ENCODE data around the gene PRKCB. TPM values are rescaled to one million over a fixed set of nuclear protein-coding genes. Genes with fewer than 3 reads are reported as not detected.

The PRKCB gene
- total RNA-seq, 1 donor from 2014 or later: 0.38 TPM

DNA sequence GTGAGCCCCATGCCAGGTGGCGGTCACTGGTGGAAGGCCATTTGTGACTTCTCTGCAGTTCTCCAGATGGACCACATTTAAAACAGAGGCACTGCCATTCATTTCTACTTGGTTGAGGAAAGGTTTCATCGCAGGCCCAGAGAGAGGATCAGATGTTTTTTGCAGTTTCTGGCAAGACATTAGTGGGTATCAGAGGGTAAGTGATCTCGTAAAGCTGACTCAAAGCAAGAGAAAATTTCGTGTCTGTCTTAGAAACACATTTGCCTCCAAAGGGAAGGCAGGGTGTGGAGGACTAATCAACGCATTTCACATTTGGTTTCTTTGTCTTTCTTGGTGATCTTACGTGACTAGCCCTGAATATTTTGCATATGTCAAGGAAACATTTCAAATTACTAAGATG is 81.8 kb downstream of the PRKCB start:
- H3K36me3 Mint-ChIP-seq: no peaks in the 10 kb centered on the region
- H3K4me3 Mint-ChIP-seq: no peak overlapping the region
- H3K9me3 Mint-ChIP-seq: no peaks in the 10 kb centered on the region
- H3K27me3 Mint-ChIP-seq (ENCODE audit: low read depth): peaks cover 34% of the 10 kb centered on the region
- peaks cover 5% of the 10 kb centered on the region for H3K4me1 Mint-ChIP-seq
- H3K27ac Mint-ChIP-seq: no peak overlapping the region
- TF ChIP-seq, protein P1, sequence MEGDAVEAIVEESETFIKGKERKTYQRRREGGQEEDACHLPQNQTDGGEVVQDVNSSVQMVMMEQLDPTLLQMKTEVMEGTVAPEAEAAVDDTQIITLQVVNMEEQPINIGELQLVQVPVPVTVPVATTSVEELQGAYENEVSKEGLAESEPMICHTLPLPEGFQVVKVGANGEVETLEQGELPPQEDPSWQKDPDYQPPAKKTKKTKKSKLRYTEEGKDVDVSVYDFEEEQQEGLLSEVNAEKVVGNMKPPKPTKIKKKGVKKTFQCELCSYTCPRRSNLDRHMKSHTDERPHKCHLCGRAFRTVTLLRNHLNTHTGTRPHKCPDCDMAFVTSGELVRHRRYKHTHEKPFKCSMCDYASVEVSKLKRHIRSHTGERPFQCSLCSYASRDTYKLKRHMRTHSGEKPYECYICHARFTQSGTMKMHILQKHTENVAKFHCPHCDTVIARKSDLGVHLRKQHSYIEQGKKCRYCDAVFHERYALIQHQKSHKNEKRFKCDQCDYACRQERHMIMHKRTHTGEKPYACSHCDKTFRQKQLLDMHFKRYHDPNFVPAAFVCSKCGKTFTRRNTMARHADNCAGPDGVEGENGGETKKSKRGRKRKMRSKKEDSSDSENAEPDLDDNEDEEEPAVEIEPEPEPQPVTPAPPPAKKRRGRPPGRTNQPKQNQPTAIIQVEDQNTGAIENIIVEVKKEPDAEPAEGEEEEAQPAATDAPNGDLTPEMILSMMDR (IDR thresholded peaks at IDR 0.05; ENCODE audit: unreplicated experiment): no peak
- DNase-seq (ENCODE audit: low spot score in 2 of 2, unreplicated experiment in 2 of 2): no peak

DNA sequence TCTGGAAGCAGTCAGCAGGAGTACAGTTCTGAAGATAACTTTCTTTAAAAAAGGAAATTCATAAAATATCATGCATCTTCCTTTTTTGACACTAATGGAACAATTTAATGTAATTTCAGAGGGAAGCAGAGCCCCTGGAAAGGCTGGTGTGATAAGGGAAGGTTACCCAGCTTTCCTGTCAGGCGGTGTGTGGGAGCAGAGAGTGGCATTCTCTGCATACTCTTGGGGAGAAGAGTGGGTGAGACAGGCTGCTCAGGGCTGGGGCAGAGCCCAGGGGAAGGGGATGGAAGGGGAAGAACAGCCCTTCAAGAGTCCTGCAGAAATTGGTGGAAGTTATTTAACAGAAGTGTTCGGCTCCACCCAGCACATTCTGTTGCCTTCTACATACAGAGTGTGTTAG is 84.7 kb downstream of the PRKCB start:
- peaks cover 5% of the 10 kb centered on the region for H3K4me1 Mint-ChIP-seq
- H3K27ac Mint-ChIP-seq: no peak overlapping the region
- no peak overlapping the region for H3K4me3 Mint-ChIP-seq
- TF ChIP-seq, protein P1 (IDR thresholded peaks at IDR 0.05; ENCODE audit: unreplicated experiment): no peak
- H3K9me3 Mint-ChIP-seq: no peaks in the 10 kb centered on the region
- DNase-seq (ENCODE audit: low spot score in 2 of 2, unreplicated experiment in 2 of 2): no peak
- H3K27me3 Mint-ChIP-seq (ENCODE audit: low read depth): peaks cover 44% of the 10 kb centered on the region
- H3K36me3 Mint-ChIP-seq: no peaks in the 10 kb centered on the region

DNA sequence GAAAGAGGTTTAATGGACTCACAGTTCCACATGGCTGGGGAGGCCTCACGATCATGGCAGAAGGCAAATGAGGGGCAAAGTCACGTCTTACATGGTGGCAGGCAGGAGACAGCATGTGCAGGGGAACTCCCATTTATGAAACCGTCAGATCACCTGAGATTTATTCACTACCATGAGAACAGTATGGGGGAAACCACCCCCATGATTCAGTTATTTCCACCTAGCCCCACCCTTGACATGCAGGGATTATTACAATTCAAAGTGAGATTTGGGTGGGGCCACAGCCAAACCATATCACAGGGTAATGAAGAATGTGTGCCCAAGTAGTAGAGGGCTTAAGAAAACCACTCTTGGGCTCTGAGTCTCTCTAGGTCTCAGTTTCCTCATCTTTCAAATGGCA is 85.1 kb downstream of the PRKCB start:
- no peak for DNase-seq (ENCODE audit: low spot score in 2 of 2, unreplicated experiment in 2 of 2)
- Mint-ChIP-seq H3K36me3 (no peaks in the 10 kb centered on the region), H3K4me3 (no peak overlapping the region), H3K27ac (no peak overlapping the region), H3K27me3 (ENCODE audit: low read depth) (peaks cover 46% of the 10 kb centered on the region), H3K4me1 (peaks cover 5% of the 10 kb centered on the region), H3K9me3 (no peaks in the 10 kb centered on the region)
- TF ChIP-seq, protein P1 (IDR thresholded peaks at IDR 0.05; ENCODE audit: unreplicated experiment): no peak

DNA sequence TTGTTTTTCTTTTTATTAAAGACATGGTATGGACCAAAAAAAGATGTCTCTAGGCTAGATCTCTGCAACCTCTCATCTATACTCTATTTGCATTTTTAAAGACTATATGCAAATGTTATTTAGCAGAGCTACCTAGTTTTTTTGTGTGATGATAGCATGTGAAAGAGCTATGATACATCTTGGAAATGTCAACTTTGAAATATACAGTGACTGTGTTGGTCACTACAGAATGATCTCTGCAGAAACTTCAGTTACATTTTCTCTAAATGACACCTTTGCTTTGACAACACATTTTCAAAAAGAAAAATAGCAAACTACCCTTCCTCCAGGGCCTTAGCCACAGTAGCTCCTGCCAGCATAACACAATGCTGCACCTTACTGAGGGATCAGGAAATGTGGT is 86.6 kb downstream of the PRKCB start:
- no peak overlapping the region for H3K4me3 Mint-ChIP-seq

DNA sequence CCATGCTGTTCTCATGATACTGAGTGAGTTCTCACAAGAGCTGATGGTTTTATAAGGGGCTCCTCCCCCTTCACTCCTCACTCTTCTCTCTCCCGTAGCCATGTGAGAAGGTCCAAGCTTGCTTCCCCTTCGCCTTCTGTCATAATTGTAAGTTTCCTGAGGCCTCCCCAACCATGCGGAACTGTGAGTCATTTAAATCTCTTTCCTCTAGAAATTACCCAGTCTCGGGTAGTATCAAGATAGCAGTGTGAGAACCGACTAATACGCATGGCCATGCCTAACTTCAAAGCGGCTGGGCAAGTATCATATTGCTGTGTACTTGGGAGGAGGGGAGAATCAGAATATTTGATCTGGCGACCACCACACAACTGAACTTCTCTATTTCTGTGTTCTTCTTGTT is 88.3 kb downstream of the PRKCB start:
- Mint-ChIP-seq H3K36me3 (no peaks in the 10 kb centered on the region), H3K27ac (no peak overlapping the region), H3K9me3 (no peaks in the 10 kb centered on the region), H3K27me3 (ENCODE audit: low read depth) (peaks cover 55% of the 10 kb centered on the region), H3K4me3 (no peak overlapping the region), H3K4me1 (peaks cover 5% of the 10 kb centered on the region)
- DNase-seq (ENCODE audit: low spot score in 2 of 2, unreplicated experiment in 2 of 2): no peak
- TF ChIP-seq, protein P1 (IDR thresholded peaks at IDR 0.05; ENCODE audit: unreplicated experiment): no peak

More for the DNA sequence above, 86.6 kb downstream of the PRKCB start:
- TF ChIP-seq, protein P1 (IDR thresholded peaks at IDR 0.05; ENCODE audit: unreplicated experiment): no peak
- H3K36me3 Mint-ChIP-seq: no peaks in the 10 kb centered on the region
- no peak overlapping the region for H3K27ac Mint-ChIP-seq
- DNase-seq (ENCODE audit: low spot score in 2 of 2, unreplicated experiment in 2 of 2): no peak
- H3K27me3 Mint-ChIP-seq (ENCODE audit: low read depth): peaks cover 51% of the 10 kb centered on the region
- H3K4me1 Mint-ChIP-seq: peaks cover 5% of the 10 kb centered on the region
- H3K9me3 Mint-ChIP-seq: no peaks in the 10 kb centered on the region

DNA sequence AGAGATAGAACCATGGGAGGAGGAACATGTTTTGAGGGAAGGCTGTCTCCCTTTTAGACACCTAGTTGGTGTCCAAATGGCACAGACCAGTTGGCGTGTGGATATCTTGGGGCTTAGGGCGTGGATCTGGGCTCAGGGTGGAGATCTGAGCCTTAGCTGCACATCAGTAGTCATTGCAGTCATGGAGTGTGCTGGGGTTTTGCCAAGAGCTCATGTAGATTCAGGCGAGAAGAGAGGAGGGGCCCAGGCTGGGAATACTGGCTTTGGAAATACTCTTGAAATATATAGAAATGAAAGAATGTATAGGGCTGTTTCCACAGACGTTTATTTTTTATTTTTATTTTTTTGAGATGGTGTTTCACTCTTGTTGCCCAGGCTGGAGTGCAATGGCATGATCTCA is 92.0 kb downstream of the PRKCB start:
- H3K4me3 Mint-ChIP-seq: no peak overlapping the region
- no peak for DNase-seq (ENCODE audit: low spot score in 2 of 2, unreplicated experiment in 2 of 2)
- no peaks in the 10 kb centered on the region for H3K36me3 Mint-ChIP-seq
- H3K9me3 Mint-ChIP-seq: no peaks in the 10 kb centered on the region
- H3K4me1 Mint-ChIP-seq: no peaks in the 10 kb centered on the region
- H3K27me3 Mint-ChIP-seq (ENCODE audit: low read depth): peaks cover 65% of the 10 kb centered on the region
- H3K27ac Mint-ChIP-seq: no peak overlapping the region
- TF ChIP-seq, protein P1 (IDR thresholded peaks at IDR 0.05; ENCODE audit: unreplicated experiment): no peak

Measured in mesothelial cell of epicardium (in vitro differentiated cells).